HepG2 (cell line): ENCODE measurements around the gene ANG. TPM values are rescaled to one million over a fixed set of nuclear protein-coding genes. Genes with fewer than 3 reads are reported as not detected.

Experiments used
- CREBL2 ChIP-seq: sonication (generic); formaldehyde crosslinking; IDR thresholded peaks from 2 replicates; pipeline ENCODE4 v1.8.1; 2023; ENCODE audit warnings: missing genetic modification reagents, mild to moderate bottlenecking, borderline replicate concordance
- FOXP1 ChIP-seq, 2 experiments: fragments of 450-650 bp in 1 of 2; IDR thresholded peaks; 2 replicates each; pipeline ENCODE4 v1.6.1; 2017 to 2018; ENCODE audit warnings: antibody characterized with exemption in 1 of 2
- GFI1 ChIP-seq: sonication (generic); formaldehyde crosslinking; IDR thresholded peaks from 2 replicates; pipeline ENCODE4 v1.5.0; 2020; ENCODE audit warnings: missing genetic modification reagents, mild to moderate bottlenecking, borderline replicate concordance
- IRF2 ChIP-seq: IDR thresholded peaks from 2 replicates; pipeline ENCODE4 v1.6.1; 2018; ENCODE audit warnings: missing genetic modification reagents, missing compliant biosample characterization
- IRF9 ChIP-seq: sonication (generic); formaldehyde crosslinking; IDR thresholded peaks from 2 replicates; pipeline ENCODE4 v1.8.0; 2022; ENCODE audit warnings: missing genetic modification reagents, mild to moderate bottlenecking, borderline replicate concordance
- JARID2 ChIP-seq: sonication (generic); formaldehyde crosslinking; IDR thresholded peaks from 2 replicates; pipeline ENCODE4 v1.8.1; 2023; ENCODE audit warnings: missing genetic modification reagents, inconsistent platforms; ENCODE audit not compliant: insufficient replicate concordance
- KDM2A ChIP-seq: sonication (generic); formaldehyde crosslinking; IDR thresholded peaks from 2 replicates; pipeline ENCODE4 v1.4.0; 2020; ENCODE audit warnings: low read depth, missing genetic modification reagents, borderline replicate concordance
- MAF1 ChIP-seq: sonication (generic); formaldehyde crosslinking; IDR thresholded peaks from 2 replicates; pipeline ENCODE4 v1.5.0; 2020; ENCODE audit warnings: missing genetic modification reagents, borderline replicate concordance
- MTF1 ChIP-seq: sonication (generic); formaldehyde crosslinking; IDR thresholded peaks from 2 replicates; pipeline ENCODE4 v1.5.0; 2020; ENCODE audit warnings: missing genetic modification reagents
- PRMT3 ChIP-seq: sonication (generic); formaldehyde crosslinking; IDR thresholded peaks from 2 replicates; pipeline ENCODE4 v1.8.1; 2022; ENCODE audit warnings: low read depth, mild to moderate bottlenecking, moderate library complexity, missing genetic modification reagents, borderline replicate concordance
- SSRP1 ChIP-seq: IDR thresholded peaks from 2 replicates; pipeline ENCODE4 v1.6.1; 2016; ENCODE audit warnings: control low read depth
- STAT5B ChIP-seq: sonication (generic); formaldehyde crosslinking; IDR thresholded peaks from 2 replicates; pipeline ENCODE4 v1.4.0; 2020; ENCODE audit warnings: missing genetic modification reagents
- TEAD3 ChIP-seq: optimal IDR thresholded peaks from 2 replicates; pipeline ENCODE3; 2016; ENCODE audit warnings: borderline replicate concordance
- TFDP2 ChIP-seq: sonication (generic); formaldehyde crosslinking; IDR thresholded peaks from 2 replicates; pipeline ENCODE4 v1.4.0; 2020; ENCODE audit warnings: missing genetic modification reagents
- THAP11 ChIP-seq: IDR thresholded peaks from 2 replicates; pipeline ENCODE4 v1.6.1; 2016; ENCODE audit warnings: missing biosample characterization, missing genetic modification reagents
- THAP8 ChIP-seq: sonication (generic); formaldehyde crosslinking; IDR thresholded peaks from 2 replicates; pipeline ENCODE4 v1.5.1; 2020; ENCODE audit warnings: missing genetic modification reagents, mild to moderate bottlenecking, borderline replicate concordance
- XBP1 ChIP-seq: sonication (generic); formaldehyde crosslinking; IDR thresholded peaks from 2 replicates; pipeline ENCODE4 v1.5.0; 2020; ENCODE audit warnings: missing genetic modification reagents
- ZFAT ChIP-seq: sonication (generic); formaldehyde crosslinking; conservative IDR thresholded peaks from 2 replicates; pipeline ENCODE4 v1.8.1; 2023; ENCODE audit warnings: missing genetic modification reagents, inconsistent platforms
- ZFP1 ChIP-seq: IDR thresholded peaks from 2 replicates; pipeline ENCODE4 v1.6.1; 2016
- ZFX ChIP-seq: sonication (generic); formaldehyde crosslinking; IDR thresholded peaks from 2 replicates; pipeline ENCODE4 v1.4.0; 2020; ENCODE audit warnings: mild to moderate bottlenecking, low read depth, missing genetic modification reagents, moderate library complexity
- ZNF124 ChIP-seq: sonication (generic); formaldehyde crosslinking; IDR thresholded peaks from 2 replicates; pipeline ENCODE4 v1.4.0; 2020; ENCODE audit warnings: missing genetic modification reagents
- ZNF274 ChIP-seq: sonication (generic); formaldehyde crosslinking; IDR thresholded peaks from 2 replicates; pipeline ENCODE4 v1.5.1; 2020; ENCODE audit warnings: mild to moderate bottlenecking, missing genetic modification reagents
- ZNF276 ChIP-seq: sonication (generic); formaldehyde crosslinking; IDR thresholded peaks from 2 replicates; pipeline ENCODE4 v1.4.0; 2020; ENCODE audit warnings: mild to moderate bottlenecking, low read depth, missing genetic modification reagents
- ZNF556 ChIP-seq: sonication (generic); formaldehyde crosslinking; IDR thresholded peaks from 2 replicates; pipeline ENCODE4 v1.4.0; 2020; ENCODE audit warnings: mild to moderate bottlenecking, missing genetic modification reagents, borderline replicate concordance
- ZNF605 ChIP-seq: sonication (generic); formaldehyde crosslinking; IDR thresholded peaks from 2 replicates; pipeline ENCODE4 v1.8.0; 2022; ENCODE audit warnings: mild to moderate bottlenecking, missing genetic modification reagents
- ZNF746 ChIP-seq: sonication (generic); formaldehyde crosslinking; IDR thresholded peaks from 2 replicates; pipeline ENCODE4 v1.8.0; 2022; ENCODE audit warnings: mild to moderate bottlenecking, missing genetic modification reagents
- polyA plus RNA-seq, 8 experiments: library from polyadenylated mRNA; depleted of rRNA in 3 of 8; stranded (reverse) in 7 of 8; unstranded in 1 of 8; fragments of >200 nt; fragmentation: Illumina TruSeq in 4 of 8; extraction: Trizol in 4 of 8; gene quantifications; 2 replicates each; pipeline versions ENCODE4 v1.2.1 to v1.2.3, GENCODE V29; 2011 to 2016; ENCODE audit warnings: low read depth in 4 of 8, missing spikeins in 1 of 8, mixed read lengths in 1 of 8; ENCODE audit not compliant: insufficient read depth in 1 of 8
- total RNA-seq, 5 experiments: library from RNA; depleted of rRNA; stranded (reverse); fragments of >200 nt; fragmentation: Illumina TruSeq; extraction: Trizol; gene quantifications; 2 replicates each; pipeline ENCODE4 v1.2.3, GENCODE V29; 2016; ENCODE audit warnings: low read depth in 1 of 5

The ANG gene
- total and polyA plus RNA-seq, 2 of the 13 experiments (the other 11 are each of a cell fraction or from before 2014, with no cell fraction given) = 83.6 to 401 TPM

- TF ChIP-seq PRMT3 (CRISPR knock-in tag) (0 out of 2 replicates have a peak, but pooled peaks have one; percentile 28), MAF1 (CRISPR knock-in tag) (no peak), ZNF276 (CRISPR knock-in tag) (no peak), IRF2 (CRISPR knock-in tag) (0 out of 2 replicates have a peak, but pooled peaks have one; percentile 12), ZNF556 (CRISPR knock-in tag) (no peak; the same call in 1 of the 2 replicates), GFI1 (CRISPR knock-in tag) (peak; percentile 96), CREBL2 (peak; percentile 50; the same call in 1 of the 2 replicates), IRF9 (CRISPR knock-in tag) (peak; percentile 77), MTF1 (CRISPR knock-in tag) (0 out of 2 replicates have a peak, but pooled peaks have one; percentile 29), TEAD3 (CRISPR knock-in tag) (peak; percentile 72), JARID2 (CRISPR knock-in tag) (no peak), KDM2A (peak; percentile 46; the same call in 1 of the 2 replicates), STAT5B (CRISPR knock-in tag) (no peak), SSRP1 (no peak), ZNF605 (CRISPR knock-in tag) (peak; percentile 92), THAP8 (CRISPR knock-in tag) (0 out of 2 replicates have a peak, but pooled peaks have one; percentile 11), ZNF124 (CRISPR knock-in tag) (peak; percentile 6; the same call in 1 of the 2 replicates), XBP1 (no peak), TFDP2 (CRISPR knock-in tag) (peak; percentile 59), ZFX (CRISPR knock-in tag) (peak; percentile 77; the same call in 1 of the 2 replicates), THAP11 (CRISPR knock-in tag) (peak; percentile 36; the same call in 1 of the 2 replicates), FOXP1 (IDR thresholded peaks at IDR 0.05) (no peak), FOXP1 (CRISPR knock-in tag; IDR thresholded peaks at IDR 0.05) (0 out of 2 replicates have a peak, but pooled peaks have one; percentile 22), ZNF274 (CRISPR knock-in tag) (peak; percentile 74; the same call in 1 of the 2 replicates), ZFAT (no peak), ZNF746 (CRISPR knock-in tag) (no peak; the same call in 1 of the 2 replicates), ZFP1 (CRISPR knock-in tag) (no peak)
Observed at GRCh38 chr14:20682435-20683124, 6.0 kb upstream of the ANG start (continued).
